PC-9 (cell line): ENCODE results near the gene PCNX1. TPM values are rescaled to one million over a fixed set of nuclear protein-coding genes. Genes with fewer than 3 reads are reported as not detected.

Experiments
- BruUV-seq: library from RNA; stranded (reverse); fragments of 400-500 nt; replicated peaks from 2 replicates; lab custom pipeline; 2021; lab: Mats Ljungman, UMichigan
- CTCF ChIA-PET: fragments of 300-600 bp; sonication (Branson Sonifier 250); formaldehyde crosslinking; loops from one replicate; lab custom pipeline; 2022; ENCODE audit warnings: antibody characterized with exemption; lab: Charles Lee
- POLR2A ChIA-PET: fragments of 300-600 bp; sonication (Branson Sonifier 250); formaldehyde crosslinking; loops from one replicate; lab custom pipeline; 2022; ENCODE audit warnings: antibody characterized with exemption; ENCODE audit not compliant: unreplicated experiment; lab: Charles Lee
- DNase-seq, 2 experiments: peaks; one replicate each; pipeline versions ENCODE4 v3.0.0 to v3.0.0-alpha.2; 2015 to 2022; ENCODE audit warnings: mixed read lengths in 1 of 2
- H2AFZ ChIP-seq: fragments of 200-600 bp; sonication (generic); 2 replicates; pipeline ENCODE4 v1.8.1; 2017; ENCODE audit warnings: antibody characterized with exemption
- H3F3A ChIP-seq: fragments of 200-600 bp; sonication (generic); 2 replicates; pipeline ENCODE4 v1.8.1; 2017; ENCODE audit warnings: antibody characterized with exemption, mild to moderate bottlenecking, low read depth; ENCODE audit not compliant: insufficient read depth
- H3K27ac ChIP-seq: fragments of 200-600 bp; sonication (generic); 2 replicates; pipeline ENCODE4 v1.6.1; 2016; ENCODE audit warnings: mixed run types
- H3K27me3 ChIP-seq: fragments of 200-600 bp; sonication (generic); 2 replicates; pipeline ENCODE4 v1.6.1; 2016; ENCODE audit warnings: low read depth, mixed run types; ENCODE audit not compliant: insufficient read depth
- H3K36me3 ChIP-seq: fragments of 200-600 bp; sonication (generic); 2 replicates; pipeline ENCODE4 v1.6.1; 2016; ENCODE audit warnings: low read depth, mixed run types
- H3K4me1 ChIP-seq: fragments of 200-600 bp; sonication (generic); replicated peaks from 2 replicates; pipeline ENCODE4 v1.6.1; 2016; ENCODE audit warnings: mixed run types; ENCODE audit not compliant: insufficient read depth
- H3K4me2 ChIP-seq: fragments of 200-600 bp; sonication (generic); 2 replicates; pipeline ENCODE4 v1.6.1; 2017; ENCODE audit warnings: mixed run types
- H3K4me3 ChIP-seq: fragments of 200-600 bp; sonication (generic); 2 replicates; pipeline ENCODE4 v1.6.1; 2016; ENCODE audit warnings: mixed run types
- H3K79me2 ChIP-seq: fragments of 200-600 bp; sonication (generic); 2 replicates; pipeline ENCODE4 v1.6.1; 2017; ENCODE audit warnings: low read depth, mixed run types
- H3K9me2 ChIP-seq: fragments of 200-600 bp; sonication (generic); 2 replicates; pipeline ENCODE4 v1.8.1; 2017; ENCODE audit warnings: mild to moderate bottlenecking; ENCODE audit not compliant: insufficient read depth
- H3K9me3 ChIP-seq: fragments of 200-600 bp; sonication (generic); 2 replicates; pipeline ENCODE4 v1.8.1; 2016; ENCODE audit warnings: low read depth; ENCODE audit not compliant: insufficient read depth
- H4K20me1 ChIP-seq: fragments of 200-600 bp; sonication (generic); 2 replicates; pipeline ENCODE4 v1.8.1; 2017; ENCODE audit not compliant: insufficient read depth
- EZH2 ChIP-seq: fragments of 200-600 bp; sonication (generic); IDR thresholded peaks from 2 replicates; pipeline ENCODE4 v1.8.0; 2017; ENCODE audit warnings: antibody characterized with exemption, low read depth
- intact Hi-C: fragments of 100-400 bp; cut with micrococcal nuclease; formaldehyde crosslinking; loops from one replicate; pipeline ENCODE4 v1.10.0; 2022; ENCODE audit not compliant: unreplicated experiment
- total RNA-seq: library from RNA; stranded (reverse); gene quantifications from 2 replicates; pipeline ENCODE4 v1.2.3, GENCODE V29; 2021
- TF ChIP-seq, protein P1 (sequence below): fragments of 200-600 bp; sonication (generic); conservative IDR thresholded peaks from 2 replicates; pipeline ENCODE4 v1.6.1; 2017; ENCODE audit warnings: mixed run types, antibody characterized with exemption, mild to moderate bottlenecking, moderate library complexity

The PCNX1 gene
- total RNA-seq, 1 experiment from 2014 or later, result 37.6 TPM

DNA sequence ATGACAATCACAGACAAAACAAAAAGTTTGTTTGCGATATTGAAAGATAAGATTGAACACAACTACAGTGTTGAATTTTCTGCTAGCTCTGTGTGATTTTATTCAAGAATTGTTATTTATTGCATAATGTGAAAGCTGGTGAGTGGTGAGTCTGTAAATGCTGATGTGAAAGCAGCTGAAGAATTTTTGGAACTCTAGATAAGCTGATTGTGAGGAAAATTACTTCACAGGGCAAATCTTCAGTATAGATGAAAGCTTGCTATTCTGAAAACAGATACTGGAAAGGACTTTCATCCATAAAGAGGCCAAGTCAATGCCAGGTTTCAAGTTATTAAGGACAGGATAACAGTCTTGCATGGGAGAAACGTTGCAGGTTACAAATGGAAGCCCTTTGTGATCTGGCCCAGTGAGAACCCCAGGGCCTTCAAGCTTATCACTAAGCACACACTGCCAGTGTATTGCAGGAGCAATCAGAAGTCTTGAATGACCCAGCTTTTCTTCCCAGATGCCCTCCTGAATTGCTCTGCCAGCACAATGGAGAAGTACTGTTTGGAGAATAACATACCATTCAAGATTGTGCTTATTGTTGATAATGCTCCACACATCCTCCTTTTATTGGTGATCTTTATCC is 153.7 kb downstream of the PCNX1 start:
- H3K27ac ChIP-seq, result no peak overlapping the region
- no peak for DNase-seq
- H3K4me3 ChIP-seq, result no peak overlapping the region
- ChIA-PET CTCF (interaction anchor here (0.6 kb wide), 1 partner anchor 153 kb away, joined by 3 read pairs; no protein-coding TSS in a partner anchor), POLR2A (no interaction called here)
- peaks cover 25% of the 10 kb centered on the region for H3K36me3 ChIP-seq
- H3K27me3 ChIP-seq, result no peaks in the 10 kb centered on the region
- H3K4me2 ChIP-seq, result no peak overlapping the region
- no peaks in the 10 kb centered on the region for H3K79me2 ChIP-seq
- no TSS peak for BruUV-seq
- 0 out of 2 replicates have a peak, but pooled peaks cover 3% of the 10 kb centered on the region for H3F3A ChIP-seq
- peaks cover 14% of the 10 kb centered on the region; the same call in 1 of the 2 replicates for H3K9me3 ChIP-seq
- no peak overlapping the region for H2AFZ ChIP-seq
- H3K9me2 ChIP-seq, result no peaks in the 10 kb centered on the region
- TF ChIP-seq, protein P1, sequence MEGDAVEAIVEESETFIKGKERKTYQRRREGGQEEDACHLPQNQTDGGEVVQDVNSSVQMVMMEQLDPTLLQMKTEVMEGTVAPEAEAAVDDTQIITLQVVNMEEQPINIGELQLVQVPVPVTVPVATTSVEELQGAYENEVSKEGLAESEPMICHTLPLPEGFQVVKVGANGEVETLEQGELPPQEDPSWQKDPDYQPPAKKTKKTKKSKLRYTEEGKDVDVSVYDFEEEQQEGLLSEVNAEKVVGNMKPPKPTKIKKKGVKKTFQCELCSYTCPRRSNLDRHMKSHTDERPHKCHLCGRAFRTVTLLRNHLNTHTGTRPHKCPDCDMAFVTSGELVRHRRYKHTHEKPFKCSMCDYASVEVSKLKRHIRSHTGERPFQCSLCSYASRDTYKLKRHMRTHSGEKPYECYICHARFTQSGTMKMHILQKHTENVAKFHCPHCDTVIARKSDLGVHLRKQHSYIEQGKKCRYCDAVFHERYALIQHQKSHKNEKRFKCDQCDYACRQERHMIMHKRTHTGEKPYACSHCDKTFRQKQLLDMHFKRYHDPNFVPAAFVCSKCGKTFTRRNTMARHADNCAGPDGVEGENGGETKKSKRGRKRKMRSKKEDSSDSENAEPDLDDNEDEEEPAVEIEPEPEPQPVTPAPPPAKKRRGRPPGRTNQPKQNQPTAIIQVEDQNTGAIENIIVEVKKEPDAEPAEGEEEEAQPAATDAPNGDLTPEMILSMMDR, result no peak
- no peak for TF ChIP-seq EZH2
- intact Hi-C loops, result no loop called here
- H4K20me1 ChIP-seq, result no peaks in the 10 kb centered on the region
- H3K4me1 ChIP-seq, result no peaks in the 10 kb centered on the region

DNA sequence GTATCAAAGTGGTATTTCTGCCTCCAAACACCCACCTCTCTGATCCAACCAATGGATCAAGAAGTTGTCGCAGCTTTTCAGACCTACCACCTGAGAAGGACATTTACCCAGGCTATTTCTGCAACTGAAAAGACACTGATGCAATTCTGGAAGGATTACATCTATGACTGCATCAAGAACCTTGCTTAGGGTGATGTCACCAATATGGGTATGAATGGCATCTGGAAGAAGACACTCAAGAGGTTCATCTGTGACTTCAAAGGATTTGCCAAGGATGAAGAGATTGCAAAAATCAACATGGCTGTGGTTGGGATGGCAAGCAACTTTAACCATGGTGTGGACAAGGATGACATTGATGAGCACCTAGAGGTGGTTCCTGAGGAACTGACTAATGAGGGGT is 154.2 kb downstream of the PCNX1 start:
- H2AFZ ChIP-seq, result no peak overlapping the region
- CTCF ChIA-PET, result interaction anchor here (0.6 kb wide), 1 partner anchor 35 kb away, joined by 3 read pairs; no protein-coding TSS in a partner anchor
- H3K36me3 ChIP-seq, result peaks cover 25% of the 10 kb centered on the region
- BruUV-seq, result no TSS peak
- intact Hi-C loops, result no loop called here
- H3K4me3 ChIP-seq, result no peak overlapping the region
- no peaks in the 10 kb centered on the region for H3K4me1 ChIP-seq
- POLR2A ChIA-PET, result no interaction called here
- no peaks in the 10 kb centered on the region for H3K79me2 ChIP-seq
- no peaks in the 10 kb centered on the region for H3K27me3 ChIP-seq
- H3K9me3 ChIP-seq, result peaks cover 14% of the 10 kb centered on the region; the same call in 1 of the 2 replicates
- no peaks in the 10 kb centered on the region for H4K20me1 ChIP-seq
- DNase-seq, result no peak
- TF ChIP-seq EZH2, result no peak
- TF ChIP-seq, protein P1, result no peak
- H3F3A ChIP-seq, result 0 out of 2 replicates have a peak, but pooled peaks cover 3% of the 10 kb centered on the region
- H3K9me2 ChIP-seq, result no peaks in the 10 kb centered on the region
- no peak overlapping the region for H3K27ac ChIP-seq
- no peak overlapping the region for H3K4me2 ChIP-seq

DNA sequence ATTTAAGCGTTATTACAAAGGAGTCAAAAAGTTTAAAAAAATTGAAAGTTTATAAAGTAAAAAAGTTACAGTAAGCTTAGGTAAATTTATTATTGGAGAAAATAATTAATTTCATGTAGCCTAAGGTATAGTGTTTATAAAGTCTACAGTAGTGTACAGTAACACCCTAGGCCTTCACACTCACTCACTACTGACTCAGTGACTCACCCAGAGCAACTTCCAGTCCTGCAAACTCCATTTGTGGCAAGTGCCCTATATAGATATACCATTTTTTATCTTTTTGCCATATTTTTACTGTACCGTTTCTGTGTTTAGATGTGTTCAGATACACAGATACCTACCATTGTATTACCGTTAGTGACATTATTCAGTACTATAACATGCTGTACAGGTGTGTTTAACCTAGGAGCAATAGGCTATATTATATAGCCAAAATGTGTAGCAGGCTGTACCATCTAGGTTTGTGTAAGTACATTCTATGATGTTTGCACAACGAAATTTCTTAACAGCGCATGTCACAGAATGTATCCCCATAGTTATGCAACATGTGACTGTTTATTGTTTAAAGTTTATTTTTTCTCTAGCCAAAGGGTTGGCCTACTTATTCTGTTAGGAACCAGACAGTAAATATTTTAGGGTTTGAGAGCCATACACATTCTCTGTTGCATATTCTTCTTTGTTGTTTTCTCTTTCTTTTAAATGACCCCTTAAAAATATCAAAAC is 155.5 kb downstream of the PCNX1 start:
- Histone ChIP-seq H3K27me3 (no peaks in the 10 kb centered on the region), H3K4me1 (no peaks in the 10 kb centered on the region), H3K4me2 (no peak overlapping the region), H2AFZ (no peak overlapping the region), H3K4me3 (no peak overlapping the region), H3K27ac (no peak overlapping the region), H3K36me3 (peaks cover 25% of the 10 kb centered on the region), H3K9me2 (no peaks in the 10 kb centered on the region), H3K9me3 (peaks cover 14% of the 10 kb centered on the region; the same call in 1 of the 2 replicates), H4K20me1 (no peaks in the 10 kb centered on the region), H3F3A (0 out of 2 replicates have a peak, but pooled peaks cover 3% of the 10 kb centered on the region), H3K79me2 (no peaks in the 10 kb centered on the region)
- POLR2A ChIA-PET, result no interaction called here
- CTCF ChIA-PET, result interaction anchor here (0.7 kb wide), 1 partner anchor 17 kb away, joined by 3 read pairs; no protein-coding TSS in a partner anchor
- no peak for DNase-seq
- intact Hi-C loops, result no loop called here
- no TSS peak for BruUV-seq
- no peak for TF ChIP-seq EZH2
- TF ChIP-seq, protein P1, result no peak
